Stimulated activated CD8-positive, alpha-beta memory T cell treated with anti-CD3 and anti-CD28 coated beads, Interleukin-4, amount 100 ng/mL, for 48 hours (primary cell): ENCODE data around the gene CALD1.
A peak's percentile ranks its signal among the peaks of the same experiment; 100 is the strongest.

Source experiments
- DNase-seq: peaks from one replicate; pipeline ENCODE4 v3.0.0-alpha.2; 2020

The CALD1 gene

GRCh38 chr7:134829380-134829986 lies 50.0 kb downstream of the CALD1 start:
- DNase-seq = no peak

- DNase-seq = no peak
These were observed 52.4 kb downstream of the CALD1 start for GRCh38 chr7:134831862-134832261.

GRCh38 chr7:134832367-134832766 lies 52.9 kb downstream of the CALD1 start:
- DNase-seq = no peak

DNA sequence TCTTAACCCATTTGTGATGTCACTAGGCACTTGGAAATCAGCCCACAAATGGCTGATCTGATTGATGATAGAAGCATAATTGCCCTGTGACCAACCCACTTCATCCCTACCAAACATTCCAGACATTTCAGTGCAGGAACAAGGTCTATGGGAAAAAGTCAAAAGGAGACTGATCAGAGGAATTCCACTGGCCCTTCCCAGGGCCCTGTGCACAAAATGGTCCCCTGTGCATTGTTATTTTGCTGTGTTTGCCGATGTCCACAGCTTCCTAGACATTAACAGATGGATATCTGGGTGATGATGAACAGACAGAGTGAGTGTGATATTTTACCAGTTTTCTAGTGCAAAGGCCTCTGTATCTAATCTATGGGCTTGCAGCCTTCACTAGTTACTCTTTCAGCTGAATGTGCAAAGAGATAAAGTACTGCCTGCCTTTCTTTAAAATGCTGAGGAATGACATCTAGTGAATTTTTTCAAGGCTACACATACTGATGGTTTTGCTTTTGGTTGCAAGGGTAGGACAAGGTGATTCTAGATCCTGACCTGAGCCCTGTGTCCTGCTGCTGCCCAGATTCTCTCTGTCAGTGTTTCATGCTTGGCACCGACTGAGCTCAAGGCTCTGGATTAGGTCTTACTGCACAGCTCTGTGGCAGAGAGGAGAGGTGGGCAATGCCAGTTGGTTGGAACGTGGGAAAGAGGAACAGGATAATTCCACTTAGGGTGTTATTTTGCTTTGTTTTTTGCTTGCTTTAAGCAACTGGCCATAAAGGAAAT lies 55.4 kb downstream of the CALD1 start:
- DNase-seq = no peak

DNA sequence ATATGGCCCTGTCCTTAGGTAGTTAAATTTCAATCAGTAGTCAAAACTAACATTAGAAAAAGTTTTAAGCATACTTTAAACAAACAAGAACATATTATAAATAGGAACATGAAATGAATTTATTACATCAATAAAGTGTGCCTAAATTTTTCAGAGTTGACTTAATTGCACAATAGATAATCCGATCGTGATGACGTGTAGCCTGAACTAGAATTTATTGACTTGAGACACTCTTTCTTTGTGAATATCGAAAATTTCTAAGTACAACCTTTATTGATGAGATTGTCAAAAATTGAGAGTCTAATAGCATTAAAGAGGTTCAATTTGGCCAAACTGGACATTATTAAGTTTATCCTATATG lies 56.0 kb downstream of the CALD1 start:
- DNase-seq = no peak

- no peak for DNase-seq
These were observed 57.0 kb downstream of the CALD1 start for GRCh38 chr7:134836447-134836846.

GRCh38 chr7:134839298-134839697 lies 59.9 kb downstream of the CALD1 start:
- DNase-seq = no peak

DNA sequence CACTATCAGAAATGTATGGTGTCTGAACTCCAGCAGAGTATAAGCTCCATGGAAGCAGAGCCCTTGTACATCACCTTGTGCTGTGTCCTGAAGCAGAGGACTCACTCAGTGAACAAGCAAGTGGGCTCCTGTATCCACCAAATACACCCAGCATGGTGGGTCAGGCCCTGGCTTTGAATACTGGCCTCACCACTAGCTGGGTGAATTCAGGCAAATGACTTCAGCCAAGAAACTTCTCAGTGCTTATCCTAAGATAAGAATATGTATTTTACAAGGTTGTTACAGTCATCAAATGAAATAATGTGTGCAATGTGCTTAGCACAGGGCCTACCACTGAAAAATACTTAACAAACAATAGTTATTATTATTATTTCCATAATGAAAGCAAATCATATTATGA lies 62.6 kb downstream of the CALD1 start:
- no peak for DNase-seq

- DNase-seq = no peak
These were observed 63.5 kb downstream of the CALD1 start for GRCh38 chr7:134842886-134843430.

GRCh38 chr7:134844200-134844599 lies 64.8 kb downstream of the CALD1 start:
- DNase-seq = no peak

- no peak for DNase-seq
These were observed 66.0 kb downstream of the CALD1 start for GRCh38 chr7:134845461-134845860.

DNA sequence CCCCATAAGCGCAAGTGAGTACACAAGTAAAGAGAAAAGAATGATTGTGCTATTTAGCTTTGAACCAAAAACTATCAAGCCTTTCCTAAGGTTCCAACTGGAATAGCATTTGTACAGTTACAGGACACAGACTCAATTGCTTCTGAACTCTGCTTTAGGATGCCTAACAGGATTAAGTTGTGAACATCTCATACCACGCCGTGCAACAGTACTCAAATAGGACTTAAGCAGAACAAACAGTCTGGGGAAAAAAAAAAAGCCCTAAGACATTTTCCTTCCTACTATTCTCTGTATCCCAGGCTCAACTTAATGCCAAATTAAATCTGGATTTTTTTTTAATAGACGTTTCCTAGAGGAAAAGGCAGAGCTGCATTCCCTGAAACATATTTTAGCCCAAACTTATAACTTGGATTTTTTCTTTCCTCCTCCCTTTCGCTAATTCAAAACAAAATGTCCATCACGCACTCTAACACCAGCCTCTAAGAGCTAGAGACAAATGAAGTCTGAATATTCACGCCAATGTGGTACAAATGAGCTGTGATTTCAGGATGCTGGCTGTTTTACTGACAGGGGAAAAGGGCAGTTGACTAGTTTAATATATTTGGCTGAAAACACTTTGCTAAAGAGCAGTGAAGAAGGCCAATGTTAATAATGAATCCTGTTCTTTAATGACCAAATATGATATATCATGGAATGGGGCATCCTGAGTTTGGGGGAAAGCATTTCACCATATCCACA lies 68.6 kb downstream of the CALD1 start:
- no peak for DNase-seq

GRCh38 chr7:134850066-134850465 lies 70.6 kb downstream of the CALD1 start:
- no peak for DNase-seq

DNA sequence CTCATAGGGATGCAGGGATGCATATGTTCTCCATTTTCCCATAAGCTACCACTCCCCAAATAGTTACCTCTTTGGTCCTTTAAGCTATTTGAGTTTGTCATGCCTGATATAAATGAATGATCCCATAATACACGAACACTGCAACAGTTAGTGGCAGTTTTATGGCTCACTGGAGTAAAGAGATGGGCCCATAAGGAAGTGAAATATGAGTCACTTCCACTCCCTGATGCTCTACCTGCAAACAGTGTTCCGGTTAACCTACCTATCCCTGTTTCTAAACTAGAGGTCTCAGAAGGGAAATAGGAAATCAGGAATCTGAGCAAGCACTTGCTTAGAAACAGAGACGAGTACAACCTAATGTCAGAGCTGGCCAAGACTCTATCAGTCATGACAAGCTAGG lies 71.7 kb downstream of the CALD1 start:
- DNase-seq = no peak

- no peak for DNase-seq
These were observed 73.2 kb downstream of the CALD1 start for GRCh38 chr7:134852625-134853024.

DNA sequence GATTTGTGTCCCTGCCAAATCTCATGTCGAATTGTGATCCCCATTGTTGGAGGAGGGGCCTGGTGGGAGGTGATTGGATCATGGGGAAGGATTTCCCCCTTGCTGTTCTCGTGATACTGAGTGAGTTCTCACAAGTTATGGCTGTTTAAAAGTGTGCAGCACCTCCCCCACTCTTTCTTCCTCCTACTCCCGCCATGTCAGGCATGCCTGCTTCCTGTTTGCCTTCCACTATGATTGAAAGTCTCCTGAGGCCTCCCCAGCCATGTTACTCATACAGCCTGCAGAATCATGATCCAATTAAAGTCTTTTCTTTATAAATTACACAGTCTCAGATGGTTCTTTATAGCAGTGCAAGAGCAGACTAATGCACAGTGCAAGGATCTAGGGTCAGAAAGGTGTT lies 75.4 kb downstream of the CALD1 start:
- DNase-seq = no peak

- DNase-seq = no peak
These were observed 76.0 kb downstream of the CALD1 start for GRCh38 chr7:134855442-134855841.

DNA sequence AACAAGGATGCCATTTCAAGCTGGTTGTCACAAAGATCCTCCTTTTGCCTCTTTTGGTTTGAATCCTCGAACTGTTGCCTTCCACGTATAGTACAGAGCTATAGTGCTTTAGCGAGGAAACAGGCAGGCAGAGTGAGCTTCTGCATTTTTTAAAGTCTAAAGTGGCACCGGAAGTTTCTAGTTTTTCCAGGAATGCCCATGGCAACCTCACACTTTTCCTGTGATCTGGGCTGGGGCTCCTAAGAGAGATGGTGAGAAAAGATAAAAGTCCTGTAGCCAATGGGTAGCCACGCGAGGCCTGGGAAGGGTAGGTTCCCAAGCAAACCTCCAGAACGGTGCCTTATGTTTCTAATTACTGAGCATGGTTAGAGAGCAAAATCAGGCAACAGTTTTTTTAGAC lies 76.7 kb downstream of the CALD1 start:
- no peak for DNase-seq

- no peak for DNase-seq
These were observed 77.3 kb downstream of the CALD1 start for GRCh38 chr7:134856691-134857090.

GRCh38 chr7:134857958-134858357 lies 78.5 kb downstream of the CALD1 start:
- no peak for DNase-seq

DNA sequence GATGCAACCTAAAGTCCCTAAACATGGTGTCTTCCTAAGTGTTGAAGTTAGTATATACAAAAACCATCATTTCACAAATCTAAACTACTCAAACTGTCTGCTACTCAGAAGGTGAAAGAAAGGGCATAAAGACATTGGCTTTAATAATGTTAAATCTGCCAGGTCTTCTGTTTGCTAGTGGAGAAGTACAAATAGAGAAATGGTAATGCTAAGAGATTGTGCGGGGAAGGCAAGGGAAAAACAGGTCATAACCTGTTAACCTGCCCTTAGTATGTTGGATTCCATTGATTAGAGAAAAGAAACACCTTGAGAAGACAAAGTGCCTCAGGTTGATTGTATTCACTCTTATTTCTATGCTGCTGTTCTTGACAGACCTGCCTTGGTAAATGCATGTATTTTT lies 80.3 kb downstream of the CALD1 start:
- DNase-seq = no peak

DNA sequence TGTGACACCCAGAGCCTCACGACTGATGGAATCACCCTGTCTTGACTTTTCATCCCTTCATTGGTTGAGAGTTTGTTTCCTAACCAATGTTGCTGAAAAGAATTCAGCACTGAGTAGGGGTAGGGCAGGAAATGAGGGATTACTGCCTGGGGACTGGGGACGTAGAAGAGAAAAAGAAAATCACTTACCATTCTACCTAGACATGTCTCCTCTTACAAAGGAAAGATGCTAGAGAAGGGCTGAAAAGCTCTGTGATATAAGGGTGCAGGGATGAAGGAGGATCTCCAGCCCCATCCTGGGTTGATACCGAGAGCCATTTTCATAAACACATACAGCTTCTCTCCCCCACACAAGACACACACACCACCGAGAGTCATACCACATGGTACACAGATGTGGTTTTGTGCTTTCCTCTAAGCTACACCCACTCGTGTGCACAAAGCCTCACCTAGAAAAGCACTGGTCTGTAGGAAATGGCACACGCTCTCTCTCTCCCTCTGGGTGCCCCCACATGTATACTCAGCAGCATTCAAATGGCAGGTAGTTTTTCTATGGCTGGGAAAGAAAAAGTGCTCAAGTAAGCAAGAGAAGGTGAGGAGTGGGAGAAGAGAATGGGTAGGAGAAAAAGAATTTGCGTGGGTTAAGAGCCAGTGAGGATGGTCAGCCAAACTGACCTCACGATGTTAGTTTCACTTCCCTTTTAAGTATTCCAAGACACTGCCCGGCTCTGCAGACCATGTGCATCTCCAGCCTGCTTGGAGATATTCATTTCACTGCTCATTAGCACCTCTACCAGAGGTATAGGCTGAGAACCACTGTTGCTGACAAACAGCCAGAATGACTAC lies 85.8 kb downstream of the CALD1 start:
- DNase-seq = peak; percentile 28

DNA sequence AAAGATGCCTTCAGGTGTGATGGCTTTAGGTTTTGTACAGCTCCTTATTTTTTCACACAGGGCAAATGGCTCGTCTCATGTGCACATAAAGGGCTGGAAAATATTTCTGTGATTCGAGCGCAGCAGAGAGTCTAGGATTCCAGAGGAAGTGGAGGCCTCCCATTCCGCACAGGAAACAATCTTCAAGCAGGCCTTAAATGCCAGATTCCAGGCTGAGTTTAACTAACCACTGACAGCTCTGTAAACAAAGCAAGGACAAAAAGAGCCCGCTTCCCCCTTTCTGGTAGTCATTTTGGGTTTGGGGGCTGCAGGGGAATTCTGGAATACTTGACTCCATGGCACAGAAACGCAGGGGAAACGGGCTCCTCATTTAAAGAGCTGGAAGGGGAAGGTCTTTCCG lies 87.2 kb downstream of the CALD1 start:
- DNase-seq = no peak
